Spleen (tissue), 11 donors: ENCODE results near the gene ZNF438. TPM values are rescaled to one million over a fixed set of nuclear protein-coding genes. Genes with fewer than 3 reads are reported as not detected.
A peak's percentile ranks its signal among the peaks of the same experiment; 100 is the strongest.

Experiments
- DNase-seq: peaks from one replicate; pipeline ENCODE4 v3.0.0-alpha.2; 2020
- H3K27ac ChIP-seq, 8 donors: fragments of 200-600 bp; sonication (generic) in 7 of 8; 1 replicate in 4 of 8; 2 replicates in 4 of 8; pipeline versions ENCODE4 v1.5.0 to v1.8.0; 2016 to 2021; ENCODE audit warnings: inconsistent platforms in 4 of 8, mild to moderate bottlenecking in 4 of 8, moderate library complexity in 1 of 8
- H3K27me3 ChIP-seq, 7 donors: fragments of 200-600 bp; sonication (generic) in 6 of 7; replicated peaks in 1 of 7; 1 replicate in 4 of 7; 2 replicates in 3 of 7; pipeline versions ENCODE4 v1.5.0 to v1.8.0; 2016 to 2021; ENCODE audit warnings: inconsistent platforms in 3 of 7, mild to moderate bottlenecking in 1 of 7
- H3K36me3 ChIP-seq, 6 donors: fragments of 200-600 bp; sonication (generic) in 5 of 6; 1 replicate in 4 of 6; 2 replicates in 2 of 6; pipeline versions ENCODE4 v1.5.0 to v1.8.0; 2016 to 2021; ENCODE audit warnings: inconsistent platforms in 2 of 6
- H3K4me1 ChIP-seq, 6 donors: fragments of 200-600 bp; sonication (generic) in 5 of 6; 1 replicate in 3 of 6; 2 replicates in 3 of 6; pipeline versions ENCODE4 v1.5.0 to v1.8.0; 2016 to 2021; ENCODE audit warnings: inconsistent platforms in 3 of 6
- H3K4me3 ChIP-seq, 8 donors: fragments of 200-600 bp; sonication (generic) in 7 of 8; 1 replicate in 4 of 8; 2 replicates in 4 of 8; pipeline versions ENCODE4 v1.5.0 to v1.8.0; 2016 to 2021; ENCODE audit warnings: inconsistent platforms in 4 of 8, mild to moderate bottlenecking in 4 of 8, moderate library complexity in 2 of 8
- H3K9me3 ChIP-seq, 8 donors: fragments of 200-600 bp; sonication (generic) in 7 of 8; 1 replicate in 4 of 8; 2 replicates in 4 of 8; pipeline versions ENCODE4 v1.5.0 to v1.8.0; 2016 to 2021; ENCODE audit warnings: inconsistent platforms in 4 of 8
- CTCF ChIP-seq, 11 experiments: fragments of 200-600 bp in 7 of 11; fragments of 450-650 bp in 4 of 11; sonication (generic) in 4 of 11; IDR thresholded peaks in 8 of 11; conservative IDR thresholded peaks in 3 of 11; 1 replicate in 7 of 11; 2 replicates in 4 of 11; pipeline versions ENCODE4 v1.4.0 to v1.8.0; 2016 to 2021; ENCODE audit warnings: antibody characterized with exemption in 11 of 11, inconsistent platforms in 4 of 11, mild to moderate bottlenecking in 1 of 11
- POLR2A ChIP-seq, 3 donors: fragments of 450-650 bp; IDR thresholded peaks; one replicate each; pipeline ENCODE4 v1.5.1; 2017; ENCODE audit warnings: antibody characterized with exemption in 3 of 3, mild to moderate bottlenecking in 1 of 3
- POLR2AphosphoS5 ChIP-seq, 3 donors: sonication (generic); formaldehyde crosslinking; IDR thresholded peaks; one replicate each; pipeline ENCODE4 v1.5.1; 2017; ENCODE audit warnings: antibody characterized with exemption in 3 of 3
- WGBS, 5 donors: extraction: QIAGEN DNeasy Blood & Tissue Kit in 3 of 5; methylation state at CpG; one replicate each; pipeline versions ENCODE4 v1.1.5 to v1.1.7; 2013 to 2018; 5-methylcytosine and 5-hydroxymethylcytosine counted together
- intact Hi-C: fragments of 100-400 bp; cut with DNase I; formaldehyde crosslinking; loops from one replicate; pipeline ENCODE4 v1.15.0; 2023; ENCODE audit warnings: low total_unique reads
- polyA plus RNA-seq, 3 donors: library from polyadenylated mRNA; stranded (reverse); fragments of 200-250 nt; gene quantifications; one replicate each; pipeline ENCODE4 v1.2.1, GENCODE V29; 2013
- total RNA-seq, 7 donors: library from RNA; depleted of rRNA in 3 of 7; stranded (reverse); fragments of >200 nt in 3 of 7; fragmentation: NEBNext Ultra II Directional in 4 of 7; extraction: Animal tissue kit (Norgen Biotek cat#: 25700) in 4 of 7; gene quantifications; one replicate each; pipeline versions ENCODE4 v1.1.0 to v1.2.1, GENCODE V29; 2016 to 2021
- donor health status: healthy with polysubstance abuse.
- donor health status: DM: no; HTN: no; CAD: no; lungs with moderate emphysema.
- donor health status: DM: no; HTN: no; CAD: no.
- donor health status: Bipolar disorder and iron deficiency.
- donor health status: healthy.
- donor health status: DM: no; HTN: no; CAD: no.
- donor health status: DM: yes; HTN: yes; CAD: no.

Gene ZNF438
- total and polyA plus RNA-seq, 10 donors, result 4.4 to 23.1 (median 13.9) TPM

- no peak for DNase-seq
- Histone ChIP-seq H3K9me3 (no peaks in the 10 kb centered on the region), H3K4me3 (no peak overlapping the region), H3K27ac (no peak overlapping the region), H3K4me1 (no peaks in the 10 kb centered on the region), H3K27me3 (no peaks in the 10 kb centered on the region), H3K36me3 (peaks cover 0 to 56% (median 14%) of the 10 kb centered on the region in 6 donors)
- WGBS, 5 donors, result 87 to 97% (median 96%) methylated on average over 3 to 10 of the region's 10 CpGs
- TF ChIP-seq POLR2AphosphoS5 (IDR thresholded peaks at IDR 0.05) (peak in 1 of 3 donors; percentile 39), POLR2A (IDR thresholded peaks at IDR 0.05) (no peak)
- intact Hi-C loops, result no loop called here
Measured at GRCh38 chr10:30847642-30848041, 184.0 kb downstream of the ZNF438 start.

GRCh38 chr10:30847199-30847598 is 184.5 kb downstream of the ZNF438 start:
- no peaks in the 10 kb centered on the region for H3K27me3 ChIP-seq
- no peak overlapping the region for H3K27ac ChIP-seq
- no peak for TF ChIP-seq CTCF (IDR thresholded peaks at IDR 0.05 in 8 of 11, conservative IDR thresholded peaks at IDR 0.05 in 3 of 11)
- TF ChIP-seq POLR2A (IDR thresholded peaks at IDR 0.05), result no peak
- no peak for TF ChIP-seq POLR2AphosphoS5 (IDR thresholded peaks at IDR 0.05)
- no peak for DNase-seq
- intact Hi-C loops, result no loop called here
- H3K9me3 ChIP-seq, result no peaks in the 10 kb centered on the region
- WGBS, 5 donors, result 85 to 93% (median 93%) methylated on average over 6 of the region's 6 CpGs
- H3K36me3 ChIP-seq, result peaks cover 0 to 56% (median 14%) of the 10 kb centered on the region in 6 donors
- H3K4me1 ChIP-seq, result no peaks in the 10 kb centered on the region
- no peak overlapping the region for H3K4me3 ChIP-seq

GRCh38 chr10:30846710-30847109 is 185.0 kb downstream of the ZNF438 start:
- Histone ChIP-seq H3K9me3 (no peaks in the 10 kb centered on the region), H3K36me3 (peaks cover 0 to 56% (median 14%) of the 10 kb centered on the region in 6 donors), H3K4me1 (no peaks in the 10 kb centered on the region), H3K27me3 (no peaks in the 10 kb centered on the region), H3K4me3 (no peak overlapping the region), H3K27ac (no peak overlapping the region)
- TF ChIP-seq POLR2AphosphoS5 (IDR thresholded peaks at IDR 0.05) (no peak), POLR2A (IDR thresholded peaks at IDR 0.05) (no peak), CTCF (IDR thresholded peaks at IDR 0.05 in 8 of 11, conservative IDR thresholded peaks at IDR 0.05 in 3 of 11) (no peak)
- DNase-seq, result no peak
- 66 to 90% (median 78%) methylated on average over 3 to 4 of the region's 4 CpGs for WGBS, 5 donors
- intact Hi-C loops, result no loop called here

- no peak for TF ChIP-seq CTCF (IDR thresholded peaks at IDR 0.05 in 8 of 11, conservative IDR thresholded peaks at IDR 0.05 in 3 of 11)
- H3K27ac ChIP-seq, result no peak overlapping the region
- H3K9me3 ChIP-seq, result no peaks in the 10 kb centered on the region
- no peak overlapping the region for H3K4me3 ChIP-seq
- no peaks in the 10 kb centered on the region for H3K4me1 ChIP-seq
- no peak for DNase-seq
- H3K36me3 ChIP-seq, result peaks cover 0 to 33% (median 3%) of the 10 kb centered on the region in 6 donors
- intact Hi-C loops, result no loop called here
- WGBS, 5 donors, result 91 to 99% (median 92%) methylated on average over 5 of the region's 5 CpGs
- H3K27me3 ChIP-seq, result no peaks in the 10 kb centered on the region
Measured at GRCh38 chr10:30842894-30843293, 188.8 kb downstream of the ZNF438 start.

GRCh38 chr10:30842185-30842584 is 189.5 kb downstream of the ZNF438 start:
- H3K4me3 ChIP-seq, result no peak overlapping the region
- no peaks in the 10 kb centered on the region for H3K27me3 ChIP-seq
- H3K36me3 ChIP-seq, result peaks cover 0 to 26% (median 3%) of the 10 kb centered on the region in 6 donors
- H3K4me1 ChIP-seq, result no peaks in the 10 kb centered on the region
- no peak overlapping the region for H3K27ac ChIP-seq
- DNase-seq, result no peak
- intact Hi-C loops, result no loop called here
- TF ChIP-seq POLR2AphosphoS5 (IDR thresholded peaks at IDR 0.05), result no peak
- no peak for TF ChIP-seq CTCF (IDR thresholded peaks at IDR 0.05 in 8 of 11, conservative IDR thresholded peaks at IDR 0.05 in 3 of 11)
- no peak for TF ChIP-seq POLR2A (IDR thresholded peaks at IDR 0.05)
- 80 to 100% (median 88%) methylated on average over 1 of the region's 1 CpG for WGBS, 5 donors
- H3K9me3 ChIP-seq, result no peaks in the 10 kb centered on the region
